Panc1 (cell line): Measurements from ENCODE around the gene PIEZO1. TPM values are rescaled to one million over a fixed set of nuclear protein-coding genes. Genes with fewer than 3 reads are reported as not detected.

Experiments used
- ATAC-seq: fragments of 200-7000 bp; cut with Tn5 transposase; 2 replicates; pipeline ENCODE4 v1.9.1; 2020; ENCODE audit warnings: mild to moderate bottlenecking, moderate library complexity
- BruUV-seq: library from RNA; stranded (reverse); fragments of 400-500 nt; replicated peaks from 2 replicates; lab custom pipeline; 2021; lab: Mats Ljungman, UMichigan
- CTCF ChIA-PET: fragments of 300-600 bp; sonication (Branson Sonifier 250); formaldehyde crosslinking; loops from one replicate; lab custom pipeline; 2022; ENCODE audit warnings: antibody characterized with exemption; lab: Charles Lee
- POLR2A ChIA-PET: fragments of 300-600 bp; sonication (Branson Sonifier 250); formaldehyde crosslinking; loops from one replicate; lab custom pipeline; 2022; ENCODE audit warnings: antibody characterized with exemption; lab: Charles Lee
- DNase-seq: peaks from one replicate; pipeline ENCODE4 v3.0.0-alpha.2; 2010; ENCODE audit warnings: low read depth, low spot score
- H3K27ac ChIP-seq: 2 replicates; pipeline ENCODE4 v1.5.1; 2011; ENCODE audit warnings: mild to moderate bottlenecking, low read length, inconsistent platforms
- H3K27me3 ChIP-seq: fragments of 200-500 bp; sonication (Bioruptor generic); 2 replicates; pipeline ENCODE4 v1.6.0; 2014; ENCODE audit warnings: low read length, inconsistent platforms; ENCODE audit not compliant: control insufficient read depth, insufficient read depth
- H3K36me3 ChIP-seq: fragments of 200-500 bp; sonication (Bioruptor generic); 2 replicates; pipeline ENCODE4 v1.5.1; 2014; ENCODE audit warnings: inconsistent platforms, mild to moderate bottlenecking, low read length, moderate library complexity; ENCODE audit not compliant: control insufficient read depth, insufficient read depth
- H3K4me1 ChIP-seq: 2 replicates; pipeline ENCODE4 v1.5.1; 2011; ENCODE audit warnings: inconsistent platforms, mild to moderate bottlenecking, low read length, moderate library complexity; ENCODE audit not compliant: control insufficient read depth, insufficient read depth
- H3K4me3 ChIP-seq, 2 experiments: 2 replicates each; pipeline ENCODE4 v1.5.1; 2011 to 2012; ENCODE audit warnings: low read depth in 2 of 2, low read length in 2 of 2, mild to moderate bottlenecking in 2 of 2, inconsistent platforms in 1 of 2, moderate library complexity in 1 of 2
- H3K9me3 ChIP-seq: fragments of 200-500 bp; sonication (Bioruptor generic); 2 replicates; pipeline ENCODE4 v1.5.1; 2014; ENCODE audit warnings: low read depth, mild to moderate bottlenecking, inconsistent platforms, low read length, moderate library complexity; ENCODE audit not compliant: control insufficient read depth, insufficient read depth
- POLR2AphosphoS5 ChIP-seq: IDR thresholded peaks from 2 replicates; pipeline ENCODE4 v1.6.1; 2012; ENCODE audit warnings: mild to moderate bottlenecking, low read depth, low read length, moderate library complexity
- SIN3A ChIP-seq: IDR thresholded peaks from 2 replicates; pipeline ENCODE4 v1.6.1; 2012; ENCODE audit warnings: low read depth, mild to moderate bottlenecking, low read length, moderate library complexity, borderline replicate concordance; ENCODE audit not compliant: insufficient read depth
- TCF7L2 ChIP-seq: IDR thresholded peaks from 2 replicates; pipeline ENCODE4 v1.6.1; 2011; ENCODE audit warnings: mild to moderate bottlenecking, low read depth, low read length, inconsistent platforms
- in situ Hi-C: cut with HindIII; loops from 2 replicates; pipeline ENCODE4 v1.10.0; 2016; ENCODE audit warnings: low sequenced_read_pairs, low pct_unique_long_range_greater_than_20kb
- intact Hi-C: fragments of 100-400 bp; cut with micrococcal nuclease; formaldehyde crosslinking; loops from one replicate; pipeline ENCODE4 v1.10.0; 2022; ENCODE audit not compliant: unreplicated experiment
- total RNA-seq: library from RNA; stranded (reverse); gene quantifications from one replicate; pipeline ENCODE4 v1.2.1, GENCODE V29; 2021; ENCODE audit not compliant: unreplicated experiment
- TF ChIP-seq, protein P1 (sequence below): fragments of 450-650 bp; IDR thresholded peaks from 2 replicates; pipeline ENCODE4 v1.5.1; 2017; ENCODE audit warnings: mild to moderate bottlenecking
- TF ChIP-seq, protein P2 (sequence below), 2 experiments: IDR thresholded peaks; 2 replicates each; pipeline ENCODE4 v1.6.1; 2011 to 2012; ENCODE audit warnings: low read depth in 2 of 2, control low read depth in 1 of 2, low read length in 1 of 2, mild to moderate bottlenecking in 1 of 2, moderate library complexity in 1 of 2; ENCODE audit not compliant: insufficient read depth in 1 of 2

The PIEZO1 gene
- total RNA-seq, 1 experiment from 2014 or later: 175 TPM

DNA sequence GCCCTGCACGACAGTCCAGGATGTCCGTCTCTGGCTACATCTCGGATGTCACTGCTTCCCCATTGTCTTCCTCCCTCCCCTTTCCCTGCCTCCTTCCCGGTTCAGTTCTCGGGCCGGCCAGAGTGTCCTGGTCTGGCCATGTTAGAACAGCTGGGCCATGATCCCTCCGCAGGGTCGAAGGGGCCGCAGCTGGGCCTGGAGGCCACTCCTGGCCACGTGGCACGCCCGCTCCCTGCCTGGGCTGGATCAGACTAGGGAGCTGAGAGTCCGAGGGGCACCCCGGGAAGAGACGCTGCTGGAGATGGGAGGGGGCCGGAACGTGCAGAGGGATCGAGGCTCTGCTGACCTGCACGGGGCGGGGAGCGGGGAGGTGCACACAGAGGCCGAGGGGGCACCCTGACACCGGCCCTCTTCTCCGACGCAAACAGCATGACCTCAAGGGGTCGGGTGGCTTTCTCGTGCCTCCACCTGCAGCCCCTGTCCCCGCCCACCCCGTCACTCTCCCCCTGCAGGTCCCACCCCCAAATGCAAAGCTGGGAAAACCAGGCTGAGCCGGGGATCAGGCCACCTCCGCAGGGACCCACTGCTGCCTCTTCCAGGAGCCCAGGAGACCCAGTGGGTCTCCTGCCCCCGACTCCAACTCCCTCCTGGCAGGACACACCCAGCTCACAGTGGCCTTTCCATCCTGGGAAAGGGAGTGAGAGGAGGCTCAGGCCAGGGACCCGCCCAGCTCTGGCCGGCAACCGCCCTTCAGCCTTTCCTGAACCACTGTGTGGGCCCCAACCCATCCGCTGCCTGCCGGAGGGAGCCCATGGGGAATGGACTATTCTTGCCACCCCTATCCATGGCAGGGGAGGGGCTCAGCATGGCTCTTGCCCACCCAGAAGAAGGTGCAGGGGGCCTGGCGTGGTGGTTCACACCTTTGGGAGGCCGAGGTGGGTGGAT, 40.2 kb downstream of the PIEZO1 start:
- H3K27me3 ChIP-seq: no peaks in the 10 kb centered on the region
- no peak for DNase-seq
- ChIA-PET POLR2A (no interaction called here), CTCF (no interaction called here)
- TF ChIP-seq, protein P1, sequence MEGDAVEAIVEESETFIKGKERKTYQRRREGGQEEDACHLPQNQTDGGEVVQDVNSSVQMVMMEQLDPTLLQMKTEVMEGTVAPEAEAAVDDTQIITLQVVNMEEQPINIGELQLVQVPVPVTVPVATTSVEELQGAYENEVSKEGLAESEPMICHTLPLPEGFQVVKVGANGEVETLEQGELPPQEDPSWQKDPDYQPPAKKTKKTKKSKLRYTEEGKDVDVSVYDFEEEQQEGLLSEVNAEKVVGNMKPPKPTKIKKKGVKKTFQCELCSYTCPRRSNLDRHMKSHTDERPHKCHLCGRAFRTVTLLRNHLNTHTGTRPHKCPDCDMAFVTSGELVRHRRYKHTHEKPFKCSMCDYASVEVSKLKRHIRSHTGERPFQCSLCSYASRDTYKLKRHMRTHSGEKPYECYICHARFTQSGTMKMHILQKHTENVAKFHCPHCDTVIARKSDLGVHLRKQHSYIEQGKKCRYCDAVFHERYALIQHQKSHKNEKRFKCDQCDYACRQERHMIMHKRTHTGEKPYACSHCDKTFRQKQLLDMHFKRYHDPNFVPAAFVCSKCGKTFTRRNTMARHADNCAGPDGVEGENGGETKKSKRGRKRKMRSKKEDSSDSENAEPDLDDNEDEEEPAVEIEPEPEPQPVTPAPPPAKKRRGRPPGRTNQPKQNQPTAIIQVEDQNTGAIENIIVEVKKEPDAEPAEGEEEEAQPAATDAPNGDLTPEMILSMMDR: no peak
- TF ChIP-seq POLR2AphosphoS5 (no peak), TCF7L2 (no peak), SIN3A (no peak)
- TF ChIP-seq, protein P2, sequence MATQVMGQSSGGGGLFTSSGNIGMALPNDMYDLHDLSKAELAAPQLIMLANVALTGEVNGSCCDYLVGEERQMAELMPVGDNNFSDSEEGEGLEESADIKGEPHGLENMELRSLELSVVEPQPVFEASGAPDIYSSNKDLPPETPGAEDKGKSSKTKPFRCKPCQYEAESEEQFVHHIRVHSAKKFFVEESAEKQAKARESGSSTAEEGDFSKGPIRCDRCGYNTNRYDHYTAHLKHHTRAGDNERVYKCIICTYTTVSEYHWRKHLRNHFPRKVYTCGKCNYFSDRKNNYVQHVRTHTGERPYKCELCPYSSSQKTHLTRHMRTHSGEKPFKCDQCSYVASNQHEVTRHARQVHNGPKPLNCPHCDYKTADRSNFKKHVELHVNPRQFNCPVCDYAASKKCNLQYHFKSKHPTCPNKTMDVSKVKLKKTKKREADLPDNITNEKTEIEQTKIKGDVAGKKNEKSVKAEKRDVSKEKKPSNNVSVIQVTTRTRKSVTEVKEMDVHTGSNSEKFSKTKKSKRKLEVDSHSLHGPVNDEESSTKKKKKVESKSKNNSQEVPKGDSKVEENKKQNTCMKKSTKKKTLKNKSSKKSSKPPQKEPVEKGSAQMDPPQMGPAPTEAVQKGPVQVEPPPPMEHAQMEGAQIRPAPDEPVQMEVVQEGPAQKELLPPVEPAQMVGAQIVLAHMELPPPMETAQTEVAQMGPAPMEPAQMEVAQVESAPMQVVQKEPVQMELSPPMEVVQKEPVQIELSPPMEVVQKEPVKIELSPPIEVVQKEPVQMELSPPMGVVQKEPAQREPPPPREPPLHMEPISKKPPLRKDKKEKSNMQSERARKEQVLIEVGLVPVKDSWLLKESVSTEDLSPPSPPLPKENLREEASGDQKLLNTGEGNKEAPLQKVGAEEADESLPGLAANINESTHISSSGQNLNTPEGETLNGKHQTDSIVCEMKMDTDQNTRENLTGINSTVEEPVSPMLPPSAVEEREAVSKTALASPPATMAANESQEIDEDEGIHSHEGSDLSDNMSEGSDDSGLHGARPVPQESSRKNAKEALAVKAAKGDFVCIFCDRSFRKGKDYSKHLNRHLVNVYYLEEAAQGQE (IDR thresholded peaks at IDR 0.05; ENCODE audit: insufficient read depth in 1 of 2, low read depth in 2 of 2, low read length in 1 of 2): no peak
- no peak overlapping the region for H3K4me3 ChIP-seq
- H3K27ac ChIP-seq: peak overlapping the region; percentile 4; the same call in 1 of the 2 replicates
- H3K9me3 ChIP-seq: no peaks in the 10 kb centered on the region
- no TSS peak for BruUV-seq
- no peak for ATAC-seq
- no peaks in the 10 kb centered on the region; the same call in 1 of the 2 replicates for H3K36me3 ChIP-seq
- intact Hi-C loops (no loop called here), in situ Hi-C loops (no loop called here)
- H3K4me1 ChIP-seq: no peaks in the 10 kb centered on the region; the same call in 1 of the 2 replicates

DNA sequence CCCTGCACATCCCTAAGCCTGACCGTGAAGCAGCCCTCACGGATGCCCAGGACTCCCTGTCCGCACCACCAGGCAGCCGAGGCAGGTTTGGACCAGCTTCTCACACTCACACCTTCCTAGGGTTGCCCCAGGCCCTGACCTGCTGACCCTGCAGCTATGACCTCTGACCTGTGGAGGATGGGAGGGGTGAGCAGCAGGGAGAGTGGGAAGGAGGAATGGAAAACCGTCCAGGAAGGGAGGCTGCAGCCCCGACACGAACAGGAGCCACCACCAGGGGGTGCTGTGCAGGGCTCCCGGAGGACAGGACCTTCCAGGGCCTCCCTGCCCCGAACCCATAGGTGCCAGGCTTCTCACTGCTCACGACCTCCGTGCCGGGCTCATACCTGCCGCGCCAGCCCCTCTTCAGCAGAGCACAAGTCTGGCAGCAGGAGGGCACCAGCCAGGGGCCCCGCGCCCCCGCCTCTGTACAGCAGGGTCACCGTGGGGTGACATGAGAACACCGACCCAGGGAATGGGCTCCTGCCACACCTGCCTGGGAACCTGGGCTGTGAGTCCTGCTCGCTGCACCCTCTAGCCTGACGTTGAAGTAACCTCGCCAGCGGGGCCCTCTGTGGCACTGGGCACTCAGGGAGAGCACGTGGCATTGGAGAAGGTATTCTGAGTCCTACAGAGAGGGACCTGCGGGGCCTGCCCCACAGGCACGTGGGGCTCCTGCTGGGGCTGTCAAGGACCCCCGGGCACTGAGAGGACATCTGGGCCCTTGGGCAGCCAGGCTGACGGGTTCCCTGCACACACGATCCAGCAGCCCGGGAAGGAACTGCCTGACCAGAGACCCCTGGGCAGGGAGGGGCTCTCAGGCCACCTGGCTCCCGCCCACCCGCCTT, 41.1 kb downstream of the PIEZO1 start:
- H3K27ac ChIP-seq: peak overlapping the region; percentile 4; the same call in 1 of the 2 replicates

More for the DNA sequence above, 41.1 kb downstream of the PIEZO1 start:
- no peaks in the 10 kb centered on the region for H3K9me3 ChIP-seq
- ATAC-seq (peak; percentile 84), DNase-seq (no peak)
- no peak overlapping the region for H3K4me3 ChIP-seq
- ChIA-PET CTCF (no interaction called here), POLR2A (no interaction called here)
- no peak for TF ChIP-seq SIN3A
- TF ChIP-seq POLR2AphosphoS5: no peak
- TF ChIP-seq, protein P1: peak; percentile 89
- TF ChIP-seq, protein P2 (IDR thresholded peaks at IDR 0.05; ENCODE audit: insufficient read depth in 1 of 2, low read depth in 2 of 2, low read length in 1 of 2): no peak
- no peak for TF ChIP-seq TCF7L2
- H3K27me3 ChIP-seq: no peaks in the 10 kb centered on the region
- BruUV-seq: no TSS peak
- H3K36me3 ChIP-seq: no peaks in the 10 kb centered on the region; the same call in 1 of the 2 replicates
- H3K4me1 ChIP-seq: no peaks in the 10 kb centered on the region; the same call in 1 of the 2 replicates
- intact Hi-C loops (no loop called here), in situ Hi-C loops (no loop called here)
